ENCODE measurements around the gene RSPO3.
"Not testable (repeated sequence)": the region's sequence is repeated elsewhere in the genome, so short reads cannot be mapped to it uniquely, and the experiment has no call there.

RSPO3 gene

GRCh38 chr6:127207591-127208120 is 89.2 kb downstream of the RSPO3 start:
- no peak for DNase-seq

- DNase-seq: no peak
Observed at GRCh38 chr6:127210725-127211124, 92.3 kb downstream of the RSPO3 start.

GRCh38 chr6:127212376-127212775 is 93.9 kb downstream of the RSPO3 start:
- no peak for DNase-seq

- not testable (repeated sequence) for DNase-seq
Observed at GRCh38 chr6:127214032-127214431, 95.6 kb downstream of the RSPO3 start.

- DNase-seq: not testable (repeated sequence)
Observed at GRCh38 chr6:127214531-127214930, 96.1 kb downstream of the RSPO3 start.

- DNase-seq: no peak
Observed at GRCh38 chr6:127215931-127216330, 97.5 kb downstream of the RSPO3 start.

- no peak for DNase-seq
Observed at GRCh38 chr6:127216810-127217789, 98.6 kb downstream of the RSPO3 start.

GRCh38 chr6:127219869-127220268 is 101.4 kb downstream of the RSPO3 start:
- no peak for DNase-seq

GRCh38 chr6:127221201-127221600 is 102.7 kb downstream of the RSPO3 start:
- DNase-seq: no peak

- no peak for DNase-seq
Observed at GRCh38 chr6:127222418-127222817, 103.9 kb downstream of the RSPO3 start.

GRCh38 chr6:127225497-127225896 is 107.0 kb downstream of the RSPO3 start:
- DNase-seq: no peak

- not testable (repeated sequence) for DNase-seq
Observed at GRCh38 chr6:127233819-127234218, 115.3 kb downstream of the RSPO3 start.

- DNase-seq: no peak
Observed at GRCh38 chr6:127243501-127243900, 125.0 kb downstream of the RSPO3 start.

Measured in NK-92 treated with Interleukin-12 subunit alpha and Interleukin-12 subunit beta, amount 100 ng/mL, for 24 hours (cell line).